Fibroblast of pulmonary artery (primary cell): ENCODE data around the gene MARS1.

ENCODE experiments used
- DNase-seq: peaks from one replicate; pipeline ENCODE4 v3.0.0-alpha.2; 2010; ENCODE audit warnings: low read depth
- H3K4me3 ChIP-seq: replicated peaks from 2 replicates; pipeline ENCODE4 v1.5.1; 2011; ENCODE audit warnings: low read depth, mild to moderate bottlenecking, control low read depth, low read length, moderate library complexity
- CTCF ChIP-seq: IDR thresholded peaks from 2 replicates; pipeline ENCODE4 v1.5.1; 2011; ENCODE audit warnings: mild to moderate bottlenecking, control low read depth, low read length, inconsistent platforms; ENCODE audit errors: missing control alignments

Gene MARS1

DNA sequence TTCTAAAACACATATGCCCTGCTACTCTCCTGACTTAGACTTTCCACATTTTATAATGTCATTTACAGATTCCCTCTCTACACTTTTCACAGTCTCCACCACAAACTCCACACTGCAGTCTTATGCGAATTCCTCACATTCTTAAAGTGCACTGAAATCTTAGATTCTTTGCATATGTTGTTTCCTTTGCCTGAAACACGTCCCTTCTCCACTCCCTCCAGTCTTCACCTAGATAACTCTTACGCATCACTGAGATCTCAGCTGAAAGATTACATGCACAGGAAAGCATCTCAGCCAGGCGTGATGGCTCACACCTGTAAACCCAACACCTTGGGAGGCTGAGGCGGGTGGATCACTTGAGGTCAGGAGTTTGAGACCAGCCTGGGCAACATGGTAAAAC is 4.4 kb upstream of the MARS1 start:
- H3K4me3 ChIP-seq = no peak overlapping the region
- no peak for TF ChIP-seq CTCF
- peak; percentile 59 for DNase-seq

DNA sequence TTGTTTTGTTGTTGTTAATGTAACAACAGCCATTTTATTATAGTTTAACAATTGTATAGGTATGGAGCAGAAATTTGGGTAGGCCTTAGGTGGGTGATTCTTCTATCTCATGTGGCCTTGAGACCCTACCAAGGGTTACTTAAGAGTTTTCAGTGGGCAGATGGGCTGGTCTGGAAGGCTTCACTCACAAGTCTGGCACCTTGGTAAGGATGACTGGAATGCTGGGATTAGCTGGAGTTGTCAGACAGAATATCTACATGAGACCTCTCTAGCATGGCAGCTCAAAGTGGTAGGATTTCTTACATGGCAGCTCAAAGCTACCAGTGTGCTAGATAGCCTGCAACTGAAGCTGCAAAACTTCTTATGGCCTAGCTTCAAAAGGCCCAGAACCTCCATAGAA is 2.2 kb upstream of the MARS1 start:
- TF ChIP-seq CTCF = no peak
- no peak overlapping the region for H3K4me3 ChIP-seq
- no peak for DNase-seq

DNA sequence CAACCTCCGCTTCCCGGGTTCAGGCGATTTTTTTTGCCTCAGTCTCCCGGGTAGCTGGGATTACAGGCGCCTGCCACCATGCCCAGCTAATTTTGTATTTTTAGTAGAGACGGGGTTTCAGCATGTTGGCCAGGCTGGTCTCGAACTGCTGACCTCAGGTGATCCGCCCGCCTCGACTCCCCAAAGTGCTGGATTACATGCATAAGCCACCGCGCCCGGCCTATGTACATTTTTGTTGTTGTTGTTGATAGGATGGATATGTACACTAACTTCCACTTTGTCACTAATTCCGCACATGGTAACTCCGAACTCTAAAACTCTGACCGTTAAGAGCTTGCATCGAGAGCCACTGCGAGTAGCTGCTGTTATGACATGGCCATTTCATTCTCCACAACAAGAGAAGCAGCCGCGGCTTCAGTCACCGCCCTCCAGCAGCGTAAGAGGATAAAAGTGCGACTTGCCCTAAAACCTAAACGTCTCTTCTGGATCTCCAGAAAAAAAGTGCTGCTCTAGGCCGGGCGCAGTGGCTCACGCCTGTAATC is 742 bp upstream of the MARS1 start:
- H3K4me3 ChIP-seq = peak overlapping the region; percentile 99
- no peak for TF ChIP-seq CTCF
- no peak for DNase-seq

DNA sequence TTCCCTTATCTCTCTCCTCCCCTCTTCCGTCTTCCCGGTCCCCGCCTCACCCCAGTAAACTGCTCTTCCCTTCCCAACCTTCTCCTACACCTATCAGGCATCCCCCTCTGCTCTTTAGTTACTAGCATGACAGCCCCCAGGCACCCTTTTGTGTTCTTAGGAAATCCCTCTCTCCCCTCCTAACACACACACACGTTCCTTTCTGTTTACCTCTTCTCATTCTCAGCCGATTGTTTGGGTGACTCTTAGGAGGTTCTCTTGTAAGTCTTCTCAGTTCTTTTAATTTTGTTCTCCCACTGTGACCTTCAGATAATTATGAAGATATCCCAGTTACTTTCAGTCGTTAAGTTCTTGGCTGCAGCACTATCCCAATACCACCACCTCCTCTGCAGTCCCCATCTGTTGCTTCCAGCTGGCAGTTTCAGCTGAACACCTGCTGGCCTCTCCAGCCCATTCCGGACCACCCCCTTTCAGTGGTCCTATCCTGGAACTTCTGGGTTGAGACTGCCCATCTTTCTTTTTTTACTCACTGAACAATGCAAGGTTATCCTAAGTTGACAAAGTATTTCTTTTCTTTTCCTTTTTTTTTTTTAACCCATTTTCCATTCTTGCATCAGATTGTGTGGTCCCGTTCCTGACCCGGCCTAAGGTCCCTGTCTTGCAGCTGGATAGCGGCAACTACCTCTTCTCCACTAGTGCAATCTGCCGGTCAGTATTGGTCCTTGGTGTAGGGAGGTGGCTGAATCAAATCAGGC is 711 bp downstream of the MARS1 start:
- H3K4me3 ChIP-seq = peak overlapping the region; percentile 99
- TF ChIP-seq CTCF = no peak
- no peak for DNase-seq

DNA sequence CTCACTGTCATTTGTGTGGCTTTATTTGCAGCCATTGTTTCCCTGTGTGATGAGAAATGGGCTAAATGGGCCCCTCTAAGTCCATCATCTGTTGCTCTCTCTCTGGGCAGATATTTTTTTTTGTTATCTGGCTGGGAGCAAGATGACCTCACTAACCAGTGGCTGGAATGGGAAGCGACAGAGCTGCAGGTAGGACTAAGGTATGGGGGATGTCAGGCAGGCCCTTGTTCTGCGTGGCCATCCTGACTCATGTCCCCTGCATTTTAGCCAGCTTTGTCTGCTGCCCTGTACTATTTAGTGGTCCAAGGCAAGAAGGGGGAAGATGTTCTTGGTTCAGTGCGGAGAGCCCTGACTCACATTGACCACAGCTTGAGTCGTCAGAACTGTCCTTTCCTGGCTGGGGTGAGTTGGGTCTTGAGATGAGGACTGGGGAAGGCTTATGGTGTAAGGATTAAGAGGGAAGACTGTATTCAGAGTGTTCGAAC is 1.3 kb downstream of the MARS1 start:
- H3K4me3 ChIP-seq = peak overlapping the region; percentile 99
- TF ChIP-seq CTCF = no peak
- no peak for DNase-seq

DNA sequence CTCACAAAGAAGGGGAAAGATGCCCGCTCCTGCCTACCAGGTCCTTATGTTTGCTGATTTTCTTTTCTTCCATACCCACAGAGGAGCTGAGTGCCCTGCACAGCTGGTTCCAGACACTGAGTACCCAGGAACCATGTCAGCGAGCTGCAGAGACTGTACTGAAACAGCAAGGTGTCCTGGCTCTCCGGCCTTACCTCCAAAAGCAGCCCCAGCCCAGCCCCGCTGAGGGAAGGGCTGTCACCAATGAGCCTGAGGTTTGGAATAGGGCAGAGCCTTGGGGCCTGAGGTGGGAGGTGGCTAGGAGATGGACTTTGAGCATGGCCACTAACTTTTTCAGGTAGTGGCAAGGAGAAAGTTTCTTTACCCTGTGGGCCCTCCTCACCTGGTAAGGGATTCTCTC is 2.3 kb downstream of the MARS1 start:
- DNase-seq = no peak
- H3K4me3 ChIP-seq = no peak overlapping the region
- TF ChIP-seq CTCF = no peak
